Endothelial cell of umbilical vein (primary cell): ENCODE data around the gene SAMD10. TPM values are rescaled to one million over a fixed set of nuclear protein-coding genes. Genes with fewer than 3 reads are reported as not detected.

ENCODE experiments used
- BruUV-seq: library from RNA; stranded (reverse); fragments of 400-500 nt; replicated peaks from 2 replicates; lab custom pipeline; 2021; lab: Mats Ljungman, UMichigan
- CTCF ChIA-PET: fragments of 300-600, 350-600 bp; sonication (Branson Sonifier 250); formaldehyde crosslinking; loops from one replicate; lab custom pipeline; 2021; ENCODE audit warnings: antibody characterized with exemption, inconsistent platforms; lab: Charles Lee
- POLR2A ChIA-PET: fragments of 300-600, 350-600 bp; sonication (Branson Sonifier 250); formaldehyde crosslinking; loops from one replicate; lab custom pipeline; 2021; ENCODE audit warnings: antibody characterized with exemption, inconsistent platforms; lab: Charles Lee
- DNase-seq: peaks from one replicate; pipeline ENCODE4 v3.0.0-alpha.2; 2011; ENCODE audit warnings: low read depth, low spot score
- FAIRE-seq: peaks from 2 replicates; lab custom pipeline; 2011; peaks lifted over from hg19 to GRCh38; lab: Jason Lieb, UNC
- H2AFZ ChIP-seq: 2 replicates; pipeline ENCODE4 v1.6.0; 2012; ENCODE audit warnings: low read depth, low read length, control low read depth, inconsistent platforms
- H3K27ac ChIP-seq: 2 replicates; pipeline ENCODE4 v1.5.1; 2011; ENCODE audit warnings: low read depth, mild to moderate bottlenecking, control low read depth, low read length, moderate library complexity; ENCODE audit not compliant: insufficient read depth
- H3K27me3 ChIP-seq, 2 experiments: 2 replicates each; pipeline versions ENCODE4 v1.6.0 to v1.6.1; 2011; ENCODE audit warnings: low read length in 2 of 2, mixed read lengths in 1 of 2; ENCODE audit not compliant: control insufficient read depth in 2 of 2, insufficient read depth in 2 of 2
- H3K36me3 ChIP-seq, 2 experiments: 2 replicates in 1 of 2; 3 replicates in 1 of 2; pipeline ENCODE4 v1.5.1; 2011; ENCODE audit warnings: low read length in 2 of 2, mild to moderate bottlenecking in 1 of 2, moderate library complexity in 1 of 2; ENCODE audit not compliant: control insufficient read depth in 2 of 2, insufficient read depth in 2 of 2; ENCODE audit errors: extremely low read depth in 1 of 2
- H3K4me1 ChIP-seq: 3 replicates; pipeline ENCODE4 v1.5.1; 2011; ENCODE audit warnings: mild to moderate bottlenecking, low read length; ENCODE audit not compliant: control insufficient read depth, insufficient read depth; ENCODE audit errors: extremely low read depth
- H3K4me2 ChIP-seq: 2 replicates; pipeline ENCODE4 v1.6.1; 2011; ENCODE audit warnings: low read length, control low read depth, mixed read lengths; ENCODE audit not compliant: insufficient read depth
- H3K4me3 ChIP-seq, 3 experiments: fragments of 200-600 bp in 1 of 3; sonication (generic), shearing (Covaris generic) in 1 of 3; replicated peaks in 1 of 3; 2 replicates each; pipeline ENCODE4 v1.5.1; 2011 to 2016; ENCODE audit warnings: control low read depth in 3 of 3, low read length in 3 of 3, mild to moderate bottlenecking in 2 of 3, inconsistent platforms in 1 of 3, low read depth in 1 of 3, moderate library complexity in 1 of 3; ENCODE audit not compliant: insufficient read depth in 1 of 3
- H3K79me2 ChIP-seq: 2 replicates; pipeline ENCODE4 v1.6.0; 2012; ENCODE audit warnings: low read length, inconsistent platforms; ENCODE audit not compliant: control insufficient read depth, insufficient read depth
- H3K9ac ChIP-seq: replicated peaks from 2 replicates; pipeline ENCODE3; 2011; ENCODE audit warnings: low read length, control low read depth; ENCODE audit not compliant: insufficient read depth; ENCODE audit errors: extremely low read depth
- H3K9me1 ChIP-seq: replicated peaks from 3 replicates; pipeline ENCODE4 v1.6.0; 2011; ENCODE audit warnings: mild to moderate bottlenecking, low read length; ENCODE audit not compliant: control insufficient read depth, insufficient read depth; ENCODE audit errors: extremely low read depth
- H3K9me3 ChIP-seq: replicated peaks from 2 replicates; pipeline ENCODE4 v1.5.1; 2012; ENCODE audit warnings: low read length, inconsistent platforms; ENCODE audit not compliant: control insufficient read depth, insufficient read depth
- H4K20me1 ChIP-seq: replicated peaks from 2 replicates; pipeline ENCODE3; 2011; ENCODE audit warnings: mild to moderate bottlenecking, low read length; ENCODE audit not compliant: control insufficient read depth, insufficient read depth; ENCODE audit errors: extremely low read depth
- CTCF ChIP-seq, 2 donors: IDR thresholded peaks; 1 replicate in 1 of 2; 2 replicates in 1 of 2; pipeline ENCODE4 v1.5.1; 2011; ENCODE audit warnings: low read length in 2 of 2, mild to moderate bottlenecking in 2 of 2, moderate library complexity in 2 of 2, control low read depth in 1 of 2, inconsistent platforms in 1 of 2, low read depth in 1 of 2; ENCODE audit not compliant: insufficient read depth in 1 of 2; ENCODE audit errors: extremely low read depth in 1 of 2
- FOS ChIP-seq: IDR thresholded peaks from 2 replicates; pipeline ENCODE4 v1.6.1; 2011; ENCODE audit warnings: mild to moderate bottlenecking, low read length, moderate library complexity, borderline replicate concordance; ENCODE audit not compliant: insufficient read depth
- dilution Hi-C: fragments of 300-500 bp; cut with MboI; formaldehyde crosslinking; loops from one replicate; pipeline ENCODE4 v1.15.0; 2019; ENCODE audit warnings: low sequenced_read_pairs; ENCODE audit not compliant: extremely low pct_ligation_motif_present
- intact Hi-C: fragments of 100-400 bp; cut with micrococcal nuclease; formaldehyde crosslinking; loops from one replicate; pipeline ENCODE4 v1.10.0; 2022
- polyA plus RNA-seq, 4 experiments: library from polyadenylated mRNA; depleted of rRNA in 3 of 4; stranded (reverse) in 3 of 4; unstranded in 1 of 4; fragments of >200 nt; gene quantifications; 2 replicates each; pipeline versions ENCODE4 v1.2.1 to v1.2.3, GENCODE V29; 2011 to 2012; ENCODE audit warnings: missing spikeins in 1 of 4
- total RNA-seq: library from RNA; stranded (reverse); gene quantifications from 2 replicates; pipeline ENCODE4 v1.2.3, GENCODE V29; 2021

The SAMD10 gene
- total and polyA plus RNA-seq, 2 donors (not counting 3 experiments of a cell fraction or from before 2014, with no cell fraction given): 4.7 to 5.3 TPM

GRCh38 chr20:63934271-63935068 lies 45.0 kb downstream of the SAMD10 start:
- CTCF ChIA-PET: interaction anchor here (1.3 to 1.5 kb wide), 2 partner anchors 22 to 39 kb away, joined by 3 to 5 read pairs; partner anchors contain the start of gene UCKL1
- no peak for DNase-seq

More at GRCh38 chr20:63934271-63935068, 45.0 kb downstream of the SAMD10 start:
- peaks cover 3 to 41% of the 10 kb centered on the region in 2 experiments for H3K36me3 ChIP-seq
- FAIRE-seq: no peak
- no peak overlapping the region for H3K27ac ChIP-seq
- POLR2A ChIA-PET: no interaction called here
- no peak overlapping the region for H2AFZ ChIP-seq
- intact Hi-C loops (no loop called here), dilution Hi-C loops (no loop called here)
- H3K9me3 ChIP-seq: no peaks in the 10 kb centered on the region
- BruUV-seq: TSS peak; percentile 8
- no peak overlapping the region for H3K9ac ChIP-seq
- peaks cover 30% of the 10 kb centered on the region for H3K79me2 ChIP-seq
- no peaks in the 10 kb centered on the region for H3K4me1 ChIP-seq
- peaks cover 3% of the 10 kb centered on the region for H4K20me1 ChIP-seq
- H3K9me1 ChIP-seq: no peaks in the 10 kb centered on the region
- H3K4me2 ChIP-seq: no peak overlapping the region
- no peak overlapping the region for H3K4me3 ChIP-seq
- H3K27me3 ChIP-seq: no peaks in the 10 kb centered on the region
- no peak for TF ChIP-seq FOS
- peak; percentile 23 to 50 for TF ChIP-seq CTCF (IDR thresholded peaks at IDR 0.05; ENCODE audit: extremely low read depth in 1 of 2, insufficient read depth in 1 of 2, low read depth in 1 of 2, low read length in 2 of 2)
